ENCODE data around the gene OR11L1.

The OR11L1 gene

DNA sequence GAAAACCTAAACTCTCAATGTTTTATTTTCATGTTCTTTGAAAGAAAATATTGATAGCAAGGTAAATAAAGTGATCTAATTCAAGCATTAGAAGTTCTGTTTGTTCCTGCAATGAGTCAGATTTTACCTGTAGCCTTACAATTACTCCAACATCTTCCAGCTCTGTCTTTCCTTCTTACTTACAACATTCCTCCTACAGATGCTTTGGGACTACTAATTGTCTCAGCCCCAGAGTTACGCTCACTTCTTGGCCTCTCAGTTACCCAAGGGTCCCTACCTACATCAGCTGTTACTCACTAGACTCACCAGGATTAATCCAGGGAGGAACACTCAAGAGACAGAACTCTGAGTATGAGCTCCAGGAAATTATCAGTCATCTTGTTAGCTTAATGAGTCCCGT is 44.2 kb downstream of the OR11L1 start:
- DNase-seq, result no peak

Data from GF-D8 (cell line).